ENCODE data around the gene RAD18. TPM values are rescaled to one million over a fixed set of nuclear protein-coding genes. Genes with fewer than 3 reads are reported as not detected.

RAD18 gene
- total and polyA plus RNA-seq, 7 donors: 3.5 to 25.8 (median 6.4) TPM

- H3K9me3 ChIP-seq: peaks cover 0 to 3% (median under 1%) of the 10 kb centered on the region in 4 donors
- intact Hi-C loops (cut with DNase I): no loop called here
- no peaks in the 10 kb centered on the region for H3K36me3 ChIP-seq
- no peak for TF ChIP-seq EP300 (IDR thresholded peaks at IDR 0.05)
- TF ChIP-seq CTCF (IDR thresholded peaks at IDR 0.05): no peak
- no peak overlapping the region for H3K27ac ChIP-seq
- DNase-seq: no peak
- WGBS, 2 donors: 85% methylated on average over 6 of the region's 6 CpGs
- peaks cover 0 to 8% (median 0%) of the 10 kb centered on the region in 4 donors for H3K4me1 ChIP-seq
- no peak overlapping the region for H3K4me3 ChIP-seq
- H3K27me3 ChIP-seq: no peaks in the 10 kb centered on the region
These were observed 20.8 kb upstream of the RAD18 start for GRCh38 chr3:8984081-8984480.

GRCh38 chr3:8983591-8983990 is 20.3 kb upstream of the RAD18 start:
- intact Hi-C loops (cut with DNase I): no loop called here
- Histone ChIP-seq H3K9me3 (peaks cover 0 to 8% (median 1%) of the 10 kb centered on the region in 4 donors), H3K27me3 (no peaks in the 10 kb centered on the region), H3K4me1 (peaks cover 0 to 8% (median 0%) of the 10 kb centered on the region in 4 donors), H3K27ac (no peak overlapping the region), H3K4me3 (no peak overlapping the region), H3K36me3 (no peaks in the 10 kb centered on the region)
- TF ChIP-seq POLR2A (IDR thresholded peaks at IDR 0.05): no peak
- no peak for DNase-seq
- WGBS, 2 donors: 60 to 84% methylated on average over 5 of the region's 5 CpGs

GRCh38 chr3:8983026-8983425 is 19.8 kb upstream of the RAD18 start:
- Histone ChIP-seq H3K27ac (no peak overlapping the region), H3K4me1 (peaks cover 0 to 5% (median 0%) of the 10 kb centered on the region in 4 donors), H3K4me3 (no peak overlapping the region), H3K9me3 (peaks cover 0 to 8% (median 1%) of the 10 kb centered on the region in 4 donors), H3K36me3 (no peaks in the 10 kb centered on the region), H3K27me3 (no peaks in the 10 kb centered on the region)
- intact Hi-C loops (cut with DNase I): no loop called here
- TF ChIP-seq POLR2A (IDR thresholded peaks at IDR 0.05) (no peak), CTCF (IDR thresholded peaks at IDR 0.05) (no peak), POLR2AphosphoS5 (IDR thresholded peaks at IDR 0.05) (no peak), EP300 (IDR thresholded peaks at IDR 0.05) (no peak)
- no peak for DNase-seq
- 82 to 88% methylated on average over 1 of the region's 1 CpG for WGBS, 2 donors

- Histone ChIP-seq H3K36me3 (no peaks in the 10 kb centered on the region), H3K27me3 (peaks cover 0 to 3% (median 0%) of the 10 kb centered on the region in 3 donors), H3K27ac (no peak overlapping the region), H3K4me1 (peaks cover 0 to 2% (median 0%) of the 10 kb centered on the region in 4 donors), H3K4me3 (no peak overlapping the region), H3K9me3 (peaks cover 0 to 8% (median 1%) of the 10 kb centered on the region in 4 donors)
- no peak for TF ChIP-seq POLR2A (IDR thresholded peaks at IDR 0.05)
- no peak for TF ChIP-seq POLR2AphosphoS5 (IDR thresholded peaks at IDR 0.05)
- no peak for TF ChIP-seq CTCF (IDR thresholded peaks at IDR 0.05)
- no peak for TF ChIP-seq EP300 (IDR thresholded peaks at IDR 0.05)
- intact Hi-C loops (cut with DNase I): no loop called here
- 41 to 72% methylated on average over 5 of the region's 5 CpGs for WGBS, 2 donors
- no peak for DNase-seq
These were observed 19.2 kb upstream of the RAD18 start for GRCh38 chr3:8982509-8982908.

GRCh38 chr3:8981700-8982099 is 18.4 kb upstream of the RAD18 start:
- Histone ChIP-seq H3K27me3 (peaks cover 0 to 11% (median 0%) of the 10 kb centered on the region in 3 donors), H3K9me3 (peaks cover 0 to 8% (median 1%) of the 10 kb centered on the region in 4 donors), H3K27ac (no peak overlapping the region), H3K4me3 (no peak overlapping the region), H3K36me3 (no peaks in the 10 kb centered on the region), H3K4me1 (no peaks in the 10 kb centered on the region)
- TF ChIP-seq POLR2AphosphoS5 (IDR thresholded peaks at IDR 0.05): no peak
- no peak for TF ChIP-seq POLR2A (IDR thresholded peaks at IDR 0.05)
- TF ChIP-seq EP300 (IDR thresholded peaks at IDR 0.05): no peak
- no peak for TF ChIP-seq CTCF (IDR thresholded peaks at IDR 0.05)
- intact Hi-C loops (cut with DNase I): no loop called here
- WGBS, 2 donors: 85 to 87% methylated on average over 9 of the region's 9 CpGs
- no peak for DNase-seq

Measured in sigmoid colon (tissue), 7 donors.